Measurements from ENCODE around the gene DMWD. TPM values are rescaled to one million over a fixed set of nuclear protein-coding genes. Genes with fewer than 3 reads are reported as not detected.

DMWD gene
- total and polyA plus RNA-seq, 2 of the 13 experiments (the other 11 are each of a cell fraction or from before 2014, with no cell fraction given), result 10.3 to 14.9 TPM

GRCh38 chr19:45817725-45818301, 25.2 kb upstream of the DMWD start:
- no peak overlapping the region for H3K9ac ChIP-seq (ENCODE audit: insufficient read depth, low read depth, low read length)
- no TSS peak for BruUV-seq (replicated peaks)
- H3K27ac ChIP-seq (ENCODE audit: extremely low read length, insufficient read depth, low read length), result no peak overlapping the region
- no peak; the same call in 2 of the 3 replicates for ATAC-seq
- intact Hi-C loops (cut with micrococcal nuclease; ENCODE audit: unreplicated experiment) (loop anchor here (1.0 to 5.0 kb wide), 4 partner anchors 46 to 259 kb away; partner anchors contain the start of gene FOXA3), in situ Hi-C loops (cut with HindIII; ENCODE audit: extremely low pct_ligation_motif_present, low pct_unique_long_range_greater_than_20kb) (loop anchor here (10.0 kb wide), 1 partner anchor 197 kb away; no protein-coding TSS in a partner anchor)
- no peaks in the 10 kb centered on the region for H3K4me1 ChIP-seq (ENCODE audit: insufficient read depth, low read length)
- no peak for DNase-seq (ENCODE audit: low spot score)
- H3K27me3 ChIP-seq (ENCODE audit: control insufficient read depth in 1 of 2, insufficient read depth in 2 of 2, low read length in 2 of 2), result no peaks in the 10 kb centered on the region
- no peak overlapping the region for H3K4me3 ChIP-seq (replicated peaks in 1 of 3; ENCODE audit: insufficient read depth in 1 of 3, low read depth in 2 of 3, low read length in 3 of 3)
- peaks cover 10 to 22% of the 10 kb centered on the region in 2 experiments for H3K36me3 ChIP-seq (replicated peaks in 1 of 2; ENCODE audit: control insufficient read depth in 1 of 2, insufficient read depth in 2 of 2, low read length in 2 of 2)
- ChIA-PET CTCF (ENCODE audit: low intra/inter-chr PET ratio, low total read pairs) (interaction anchor here (1.2 to 2.6 kb wide), 3 partner anchors 66 to 260 kb away, joined by 6 to 50 read pairs (median 6); partner anchors contain the start of gene IRF2BP1), POLR2A (interaction anchor here (1.1 to 1.9 kb wide), 3 partner anchors 10 to 64 kb away, joined by 5 to 15 read pairs (median 13); partner anchors contain the start of genes FOXA3 and SYMPK)
- FAIRE-seq, result no peak
- no peak overlapping the region for H3K4me2 ChIP-seq (ENCODE audit: low read depth, low read length)
- WGBS (ENCODE audit: low lambda C conversion rate), result 79% methylated on average over 3 of the region's 19 CpGs
- H3K79me2 ChIP-seq (ENCODE audit: insufficient read depth, low read length), result no peaks in the 10 kb centered on the region
- H3K9me3 ChIP-seq (ENCODE audit: low read length), result no peaks in the 10 kb centered on the region
- TF ChIP-seq, protein P1, sequence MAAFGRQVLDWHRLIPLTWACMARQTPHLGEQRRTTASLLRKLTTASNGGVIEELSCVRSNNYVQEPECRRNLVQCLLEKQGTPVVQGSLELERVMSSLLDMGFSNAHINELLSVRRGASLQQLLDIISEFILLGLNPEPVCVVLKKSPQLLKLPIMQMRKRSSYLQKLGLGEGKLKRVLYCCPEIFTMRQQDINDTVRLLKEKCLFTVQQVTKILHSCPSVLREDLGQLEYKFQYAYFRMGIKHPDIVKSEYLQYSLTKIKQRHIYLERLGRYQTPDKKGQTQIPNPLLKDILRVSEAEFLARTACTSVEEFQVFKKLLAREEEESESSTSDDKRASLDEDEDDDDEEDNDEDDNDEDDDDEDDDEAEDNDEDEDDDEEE (CRISPR knock-in tag; IDR thresholded peaks at IDR 0.05), result no peak
- no peak for TF ChIP-seq ZEB1 (IDR thresholded peaks at IDR 0.05; ENCODE audit: insufficient replicate concordance, low read depth)
- TF ChIP-seq, protein P2, sequence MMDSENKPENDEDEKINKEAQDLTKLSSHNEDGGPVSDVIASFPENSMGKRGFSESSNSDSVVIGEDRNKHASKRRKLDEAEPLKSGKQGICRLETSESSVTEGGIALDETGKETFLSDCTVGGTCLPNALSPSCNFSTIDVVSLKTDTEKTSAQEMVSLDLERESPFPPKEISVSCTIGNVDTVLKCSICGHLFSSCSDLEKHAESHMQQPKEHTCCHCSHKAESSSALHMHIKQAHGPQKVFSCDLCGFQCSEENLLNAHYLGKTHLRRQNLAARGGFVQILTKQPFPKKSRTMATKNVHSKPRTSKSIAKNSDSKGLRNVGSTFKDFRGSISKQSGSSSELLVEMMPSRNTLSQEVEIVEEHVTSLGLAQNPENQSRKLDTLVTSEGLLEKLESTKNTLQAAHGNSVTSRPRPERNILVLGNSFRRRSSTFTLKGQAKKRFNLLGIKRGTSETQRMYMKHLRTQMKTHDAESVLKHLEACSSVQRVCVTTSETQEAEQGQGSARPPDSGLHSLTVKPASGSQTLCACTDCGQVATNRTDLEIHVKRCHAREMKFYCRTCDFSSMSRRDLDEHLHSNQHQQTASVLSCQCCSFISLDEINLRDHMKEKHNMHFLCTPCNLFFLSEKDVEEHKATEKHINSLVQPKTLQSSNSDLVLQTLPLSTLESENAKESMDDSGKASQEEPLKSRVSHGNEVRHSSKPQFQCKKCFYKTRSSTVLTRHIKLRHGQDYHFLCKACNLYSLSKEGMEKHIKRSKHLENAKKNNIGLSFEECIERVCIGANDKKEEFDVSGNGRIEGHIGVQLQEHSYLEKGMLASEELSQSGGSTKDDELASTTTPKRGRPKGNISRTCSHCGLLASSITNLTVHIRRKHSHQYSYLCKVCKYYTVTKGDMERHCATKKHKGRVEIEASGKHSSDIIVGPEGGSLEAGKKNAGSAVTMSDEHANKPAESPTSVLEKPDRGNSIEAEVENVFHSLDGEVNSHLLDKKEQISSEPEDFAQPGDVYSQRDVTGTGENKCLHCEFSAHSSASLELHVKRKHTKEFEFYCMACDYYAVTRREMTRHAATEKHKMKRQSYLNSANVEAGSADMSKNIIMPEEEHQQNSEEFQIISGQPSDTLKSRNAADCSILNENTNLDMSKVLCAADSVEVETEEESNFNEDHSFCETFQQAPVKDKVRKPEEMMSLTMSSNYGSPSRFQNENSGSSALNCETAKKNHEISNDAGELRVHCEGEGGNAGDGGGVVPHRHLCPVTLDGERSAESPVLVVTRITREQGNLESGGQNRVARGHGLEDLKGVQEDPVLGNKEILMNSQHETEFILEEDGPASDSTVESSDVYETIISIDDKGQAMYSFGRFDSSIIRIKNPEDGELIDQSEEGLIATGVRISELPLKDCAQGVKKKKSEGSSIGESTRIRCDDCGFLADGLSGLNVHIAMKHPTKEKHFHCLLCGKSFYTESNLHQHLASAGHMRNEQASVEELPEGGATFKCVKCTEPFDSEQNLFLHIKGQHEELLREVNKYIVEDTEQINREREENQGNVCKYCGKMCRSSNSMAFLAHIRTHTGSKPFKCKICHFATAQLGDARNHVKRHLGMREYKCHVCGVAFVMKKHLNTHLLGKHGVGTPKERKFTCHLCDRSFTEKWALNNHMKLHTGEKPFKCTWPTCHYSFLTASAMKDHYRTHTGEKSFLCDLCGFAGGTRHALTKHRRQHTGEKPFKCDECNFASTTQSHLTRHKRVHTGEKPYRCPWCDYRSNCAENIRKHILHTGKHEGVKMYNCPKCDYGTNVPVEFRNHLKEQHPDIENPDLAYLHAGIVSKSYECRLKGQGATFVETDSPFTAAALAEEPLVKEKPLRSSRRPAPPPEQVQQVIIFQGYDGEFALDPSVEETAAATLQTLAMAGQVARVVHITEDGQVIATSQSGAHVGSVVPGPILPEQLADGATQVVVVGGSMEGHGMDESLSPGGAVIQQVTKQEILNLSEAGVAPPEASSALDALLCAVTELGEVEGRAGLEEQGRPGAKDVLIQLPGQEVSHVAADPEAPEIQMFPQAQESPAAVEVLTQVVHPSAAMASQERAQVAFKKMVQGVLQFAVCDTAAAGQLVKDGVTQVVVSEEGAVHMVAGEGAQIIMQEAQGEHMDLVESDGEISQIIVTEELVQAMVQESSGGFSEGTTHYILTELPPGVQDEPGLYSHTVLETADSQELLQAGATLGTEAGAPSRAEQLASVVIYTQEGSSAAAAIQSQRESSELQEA (CRISPR knock-in tag; IDR thresholded peaks at IDR 0.05; ENCODE audit: not compliant biosample characterization), result no peak
- no peak for TF ChIP-seq ZNF260 (CRISPR knock-in tag; IDR thresholded peaks at IDR 0.05; ENCODE audit: borderline replicate concordance, low read depth)
- no peak for TF ChIP-seq HMGA1 (CRISPR knock-in tag; conservative IDR thresholded peaks at IDR 0.05)
- TF ChIP-seq, protein P3, sequence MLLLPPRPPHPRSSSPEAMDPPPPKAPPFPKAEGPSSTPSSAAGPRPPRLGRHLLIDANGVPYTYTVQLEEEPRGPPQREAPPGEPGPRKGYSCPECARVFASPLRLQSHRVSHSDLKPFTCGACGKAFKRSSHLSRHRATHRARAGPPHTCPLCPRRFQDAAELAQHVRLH (CRISPR knock-in tag; IDR thresholded peaks at IDR 0.05; ENCODE audit: borderline replicate concordance, low read depth), result no peak
- no peak for TF ChIP-seq NCOA1 (CRISPR knock-in tag; IDR thresholded peaks at IDR 0.05)
- TF ChIP-seq HIVEP1 (CRISPR knock-in tag; IDR thresholded peaks at IDR 0.05), result peak; percentile 3; the same call in 1 of the 2 replicates
- peak; percentile 52 for TF ChIP-seq AGO2 (optimal IDR thresholded peaks at IDR 0.05; ENCODE audit: low read depth, low read length)
- 0 out of 2 replicates have a peak, but pooled peaks have one; percentile 30 for TF ChIP-seq ZNF263 (CRISPR knock-in tag; IDR thresholded peaks at IDR 0.05)
- no peak for TF ChIP-seq ZMYM4 (CRISPR knock-in tag; IDR thresholded peaks at IDR 0.05)
- no peak for TF ChIP-seq ZNF589 (CRISPR knock-in tag; conservative IDR thresholded peaks at IDR 0.05)
- no peaks in the 10 kb centered on the region for H4K20me1 ChIP-seq (ENCODE audit: insufficient read depth, low read length)
- H2AFZ ChIP-seq (ENCODE audit: low read length), result no peak overlapping the region
